ENCODE measurements around the gene PLEKHH3.

The PLEKHH3 gene

GRCh38 chr17:42676424-42677011 lies at the start of gene PLEKHH3:
Gene PLEKHH3 (minus strand): TSS chr17:42676994. CDS start chr17:42676563, 431 bp downstream.
- peak; percentile 56 for DNase-seq (ENCODE audit: low read depth, low spot score)

- DNase-seq (ENCODE audit: low read depth, low spot score), result no peak
These were observed 48.3 kb upstream of the PLEKHH3 start for GRCh38 chr17:42725143-42725542.

GRCh38 chr17:42723636-42724035 lies 46.8 kb upstream of the PLEKHH3 start:
- no peak for DNase-seq (ENCODE audit: low read depth, low spot score)

- DNase-seq (ENCODE audit: low read depth, low spot score), result peak; percentile 12
These were observed 44.3 kb upstream of the PLEKHH3 start for GRCh38 chr17:42720996-42721583.

- no peak for DNase-seq (ENCODE audit: low read depth, low spot score)
These were observed 32.8 kb upstream of the PLEKHH3 start for GRCh38 chr17:42709561-42709960.

GRCh38 chr17:42708588-42708987 lies 31.8 kb upstream of the PLEKHH3 start:
- DNase-seq (ENCODE audit: low read depth, low spot score), result no peak

GRCh38 chr17:42706732-42707131 lies 29.9 kb upstream of the PLEKHH3 start:
- no peak for DNase-seq (ENCODE audit: low read depth, low spot score)

- DNase-seq (ENCODE audit: low read depth, low spot score), result no peak
These were observed 28.2 kb upstream of the PLEKHH3 start for GRCh38 chr17:42704837-42705494.

- DNase-seq (ENCODE audit: low read depth, low spot score), result no peak
These were observed 27.7 kb upstream of the PLEKHH3 start for GRCh38 chr17:42704490-42704836.

- no peak for DNase-seq (ENCODE audit: low read depth, low spot score)
These were observed 25.7 kb upstream of the PLEKHH3 start for GRCh38 chr17:42702446-42702845.

GRCh38 chr17:42700586-42701289 lies 23.9 kb upstream of the PLEKHH3 start:
- no peak for DNase-seq (ENCODE audit: low read depth, low spot score)

GRCh38 chr17:42699415-42699740 lies 22.6 kb upstream of the PLEKHH3 start:
- no peak for DNase-seq (ENCODE audit: low read depth, low spot score)

- DNase-seq (ENCODE audit: low read depth, low spot score), result no peak
These were observed 22.1 kb upstream of the PLEKHH3 start for GRCh38 chr17:42698736-42699414.

- no peak for DNase-seq (ENCODE audit: low read depth, low spot score)
These were observed 20.5 kb upstream of the PLEKHH3 start for GRCh38 chr17:42697108-42697811.

GRCh38 chr17:42695500-42695899 lies 18.7 kb upstream of the PLEKHH3 start:
- no peak for DNase-seq (ENCODE audit: low read depth, low spot score)

GRCh38 chr17:42694524-42694923 lies 17.7 kb upstream of the PLEKHH3 start:
- DNase-seq (ENCODE audit: low read depth, low spot score), result no peak

GRCh38 chr17:42692489-42692888 lies 15.7 kb upstream of the PLEKHH3 start:
- DNase-seq (ENCODE audit: low read depth, low spot score), result no peak

GRCh38 chr17:42691021-42691545 lies 14.3 kb upstream of the PLEKHH3 start:
- no peak for DNase-seq (ENCODE audit: low read depth, low spot score)

- no peak for DNase-seq (ENCODE audit: low read depth, low spot score)
These were observed 13.8 kb upstream of the PLEKHH3 start for GRCh38 chr17:42690596-42690995.

GRCh38 chr17:42687707-42688320 lies 11.0 kb upstream of the PLEKHH3 start:
- peak; percentile 71 for DNase-seq (ENCODE audit: low read depth, low spot score)
